Activated CD8-positive, alpha-beta T cell treated with anti-CD3 and anti-CD28 coated beads, Interleukin-2, amount 10 ng/mL, durations not matched to agents 7 days and 5 days (primary cell): ENCODE results near the gene AIG1. TPM values are rescaled to one million over a fixed set of nuclear protein-coding genes. Genes with fewer than 3 reads are reported as not detected.
"Not testable (repeated sequence)": the region's sequence is repeated elsewhere in the genome, so short reads cannot be mapped to it uniquely, and the experiment has no call there.

Source experiments
- ATAC-seq: fragments of 150-1000 bp; cut with Tn5 transposase; one replicate; pipeline ENCODE4 v1.10.0; 2021; ENCODE audit warnings: moderate library complexity
- CTCF ChIA-PET: fragments of 350-600 bp; sonication (Branson Sonifier 250); formaldehyde crosslinking; loops from one replicate; lab custom pipeline; 2021; ENCODE audit warnings: antibody characterized with exemption; lab: Charles Lee
- POLR2A ChIA-PET: fragments of 350-600 bp; sonication (Branson Sonifier 250); formaldehyde crosslinking; loops from one replicate; lab custom pipeline; 2021; ENCODE audit warnings: antibody characterized with exemption; lab: Charles Lee
- DNase-seq: peaks from one replicate; pipeline ENCODE4 v3.0.0-alpha.2; 2020
- H3K27ac Mint-ChIP-seq: one replicate; pipeline ENCODE4 v1.8.0; 2021; ENCODE audit warnings: mild to moderate bottlenecking, mixed read lengths
- H3K27me3 Mint-ChIP-seq: one replicate; pipeline ENCODE4 v1.8.0; 2021; ENCODE audit warnings: low read depth, mixed read lengths
- H3K36me3 Mint-ChIP-seq: one replicate; pipeline ENCODE4 v1.8.0; 2021; ENCODE audit warnings: low read depth, mixed read lengths
- H3K4me1 Mint-ChIP-seq: one replicate; pipeline ENCODE4 v1.8.0; 2021; ENCODE audit warnings: low read depth, mixed read lengths
- H3K4me3 Mint-ChIP-seq: one replicate; pipeline ENCODE4 v1.8.0; 2021; ENCODE audit warnings: mild to moderate bottlenecking, mixed read lengths
- H3K9me3 Mint-ChIP-seq: one replicate; pipeline ENCODE4 v1.8.0; 2022; ENCODE audit warnings: mixed read lengths; ENCODE audit not compliant: insufficient read depth
- total RNA-seq, 2 experiments: library from RNA; stranded (reverse); gene quantifications; one replicate each; pipeline ENCODE4 v1.2.3, GENCODE V29; 2021

AIG1 gene
- total RNA-seq, 2 experiments from 2014 or later: 13.0 to 14.2 TPM

GRCh38 chr6:143329323-143329722 lies 268.6 kb downstream of the AIG1 start:
- Mint-ChIP-seq H3K4me3 (no peak overlapping the region), H3K27ac (no peak overlapping the region), H3K9me3 (no peaks in the 10 kb centered on the region), H3K4me1 (no peaks in the 10 kb centered on the region), H3K36me3 (no peaks in the 10 kb centered on the region), H3K27me3 (no peaks in the 10 kb centered on the region)
- ChIA-PET CTCF (no interaction called here), POLR2A (no interaction called here)
- ATAC-seq (no peak), DNase-seq (no peak)

GRCh38 chr6:143331362-143331761 lies 270.7 kb downstream of the AIG1 start:
- DNase-seq: no peak
- POLR2A ChIA-PET: no interaction called here
- H3K27ac Mint-ChIP-seq: no peak overlapping the region

GRCh38 chr6:143332153-143332845 lies 271.6 kb downstream of the AIG1 start:
- Mint-ChIP-seq H3K36me3 (no peaks in the 10 kb centered on the region), H3K4me3 (no peak overlapping the region), H3K9me3 (no peaks in the 10 kb centered on the region), H3K27me3 (no peaks in the 10 kb centered on the region), H3K4me1 (peaks cover 2% of the 10 kb centered on the region), H3K27ac (no peak overlapping the region)
- CTCF ChIA-PET: no interaction called here
- POLR2A ChIA-PET: no interaction called here
- DNase-seq: no peak
- no peak for ATAC-seq

More at GRCh38 chr6:143331362-143331761, 270.7 kb downstream of the AIG1 start:
- H3K36me3 Mint-ChIP-seq: no peaks in the 10 kb centered on the region
- no peaks in the 10 kb centered on the region for H3K27me3 Mint-ChIP-seq
- CTCF ChIA-PET: no interaction called here
- no peaks in the 10 kb centered on the region for H3K4me1 Mint-ChIP-seq
- H3K9me3 Mint-ChIP-seq: no peaks in the 10 kb centered on the region
- H3K4me3 Mint-ChIP-seq: no peak overlapping the region
- ATAC-seq: no peak

GRCh38 chr6:143333081-143333480 lies 272.4 kb downstream of the AIG1 start:
- DNase-seq: no peak
- no peak overlapping the region for H3K27ac Mint-ChIP-seq
- ATAC-seq: no peak
- ChIA-PET POLR2A (no interaction called here), CTCF (interaction anchor here (0.7 kb wide), 1 partner anchor 641 kb away, joined by 3 read pairs; no protein-coding TSS in a partner anchor)
- no peak overlapping the region for H3K4me3 Mint-ChIP-seq
- no peaks in the 10 kb centered on the region for H3K27me3 Mint-ChIP-seq
- H3K36me3 Mint-ChIP-seq: no peaks in the 10 kb centered on the region
- H3K4me1 Mint-ChIP-seq: peaks cover 2% of the 10 kb centered on the region
- no peaks in the 10 kb centered on the region for H3K9me3 Mint-ChIP-seq

- Mint-ChIP-seq H3K4me3 (no peak overlapping the region), H3K36me3 (no peaks in the 10 kb centered on the region), H3K27me3 (no peaks in the 10 kb centered on the region), H3K9me3 (no peaks in the 10 kb centered on the region), H3K4me1 (peaks cover 2% of the 10 kb centered on the region), H3K27ac (no peak overlapping the region)
- DNase-seq (no peak), ATAC-seq (no peak)
- POLR2A ChIA-PET: no interaction called here
- CTCF ChIA-PET: interaction anchor here (0.7 to 0.9 kb wide), 2 partner anchors 17 to 52 kb away, joined by 3 to 4 read pairs; no protein-coding TSS in a partner anchor
These were observed 273.2 kb downstream of the AIG1 start for GRCh38 chr6:143333749-143334520.

GRCh38 chr6:143335865-143336264 lies 275.2 kb downstream of the AIG1 start:
- ATAC-seq (no peak), DNase-seq (no peak)
- Mint-ChIP-seq H3K9me3 (no peaks in the 10 kb centered on the region), H3K4me1 (peaks cover 2% of the 10 kb centered on the region), H3K36me3 (no peaks in the 10 kb centered on the region), H3K27ac (no peak overlapping the region), H3K27me3 (no peaks in the 10 kb centered on the region), H3K4me3 (no peak overlapping the region)
- POLR2A ChIA-PET: no interaction called here
- CTCF ChIA-PET: interaction anchor here (1.3 to 1.7 kb wide), 3 partner anchors 91 to 861 kb away, joined by 4 to 5 read pairs (median 4); no protein-coding TSS in a partner anchor

- Mint-ChIP-seq H3K4me3 (no peak overlapping the region), H3K9me3 (no peaks in the 10 kb centered on the region), H3K4me1 (peaks cover 2% of the 10 kb centered on the region), H3K27ac (no peak overlapping the region), H3K36me3 (no peaks in the 10 kb centered on the region), H3K27me3 (no peaks in the 10 kb centered on the region)
- CTCF ChIA-PET: interaction anchor here (0.6 to 1.9 kb wide), 12 partner anchors 10 to 862 kb away, joined by 3 to 8 read pairs (median 4); no protein-coding TSS in a partner anchor
- POLR2A ChIA-PET: interaction anchor here (0.7 kb wide), 1 partner anchor 61 kb away, joined by 3 read pairs; no protein-coding TSS in a partner anchor
- no peak for ATAC-seq
- DNase-seq: no peak
These were observed 275.9 kb downstream of the AIG1 start for GRCh38 chr6:143336446-143337152.

- peak; percentile 56 for DNase-seq
- no peak for ATAC-seq
- H3K9me3 Mint-ChIP-seq: no peaks in the 10 kb centered on the region
- H3K27me3 Mint-ChIP-seq: no peaks in the 10 kb centered on the region
- CTCF ChIA-PET: interaction anchor here (0.6 to 2.0 kb wide), 13 partner anchors 9 to 769 kb away, joined by 3 to 8 read pairs (median 4); no protein-coding TSS in a partner anchor
- H3K27ac Mint-ChIP-seq: no peak overlapping the region
- H3K36me3 Mint-ChIP-seq: no peaks in the 10 kb centered on the region
- H3K4me1 Mint-ChIP-seq: peaks cover 2% of the 10 kb centered on the region
- H3K4me3 Mint-ChIP-seq: no peak overlapping the region
- POLR2A ChIA-PET: interaction anchor here (0.7 kb wide), 1 partner anchor 60 kb away, joined by 3 read pairs; no protein-coding TSS in a partner anchor
These were observed 276.7 kb downstream of the AIG1 start for GRCh38 chr6:143337201-143337949.

GRCh38 chr6:143339223-143339622 lies 278.5 kb downstream of the AIG1 start:
- no peak overlapping the region for H3K27ac Mint-ChIP-seq
- POLR2A ChIA-PET: no interaction called here
- no peaks in the 10 kb centered on the region for H3K9me3 Mint-ChIP-seq
- no peak overlapping the region for H3K4me3 Mint-ChIP-seq
- no peaks in the 10 kb centered on the region for H3K36me3 Mint-ChIP-seq
- no peak for DNase-seq
- no peaks in the 10 kb centered on the region for H3K27me3 Mint-ChIP-seq
- H3K4me1 Mint-ChIP-seq: peaks cover 2% of the 10 kb centered on the region
- CTCF ChIA-PET: interaction anchor here (1.0 to 1.4 kb wide), 3 partner anchors 13 to 647 kb away, joined by 3 read pairs; no protein-coding TSS in a partner anchor
- ATAC-seq: no peak

GRCh38 chr6:143345477-143345876 lies 284.8 kb downstream of the AIG1 start:
- DNase-seq, H3K9me3 Mint-ChIP-seq, ATAC-seq, H3K27ac Mint-ChIP-seq, H3K36me3 Mint-ChIP-seq, H3K4me1 Mint-ChIP-seq, H3K4me3 Mint-ChIP-seq, POLR2A ChIA-PET, H3K27me3 Mint-ChIP-seq: not testable (repeated sequence)
- CTCF ChIA-PET: interaction anchor here (2.2 kb wide), 1 partner anchor 8 kb away, joined by 6 read pairs; no protein-coding TSS in a partner anchor

- Mint-ChIP-seq H3K9me3 (no peaks in the 10 kb centered on the region), H3K4me3 (no peak overlapping the region), H3K4me1 (no peaks in the 10 kb centered on the region), H3K27ac (no peak overlapping the region), H3K36me3 (no peaks in the 10 kb centered on the region), H3K27me3 (no peaks in the 10 kb centered on the region)
- ATAC-seq: no peak
- DNase-seq: no peak
- ChIA-PET CTCF (interaction anchor here (2.2 kb wide), 1 partner anchor 9 kb away, joined by 6 read pairs; no protein-coding TSS in a partner anchor), POLR2A (no interaction called here)
These were observed 285.3 kb downstream of the AIG1 start for GRCh38 chr6:143346004-143346403.
